Caco-2 (cell line): ENCODE measurements around the gene RAB3A. TPM values are rescaled to one million over a fixed set of nuclear protein-coding genes. Genes with fewer than 3 reads are reported as not detected.
A peak's percentile ranks its signal among the peaks of the same experiment; 100 is the strongest.

Experiments
- BruUV-seq: library from RNA; stranded (reverse); fragments of 400-500 nt; replicated peaks from 2 replicates; lab custom pipeline; 2021; lab: Mats Ljungman, UMichigan
- CTCF ChIA-PET: fragments of 300-600 bp; sonication (Branson Sonifier 250); formaldehyde crosslinking; loops from one replicate; lab custom pipeline; 2022; ENCODE audit warnings: antibody characterized with exemption; lab: Charles Lee
- POLR2A ChIA-PET: fragments of 300-600 bp; sonication (Branson Sonifier 250); formaldehyde crosslinking; loops from one replicate; lab custom pipeline; 2022; ENCODE audit warnings: antibody characterized with exemption; lab: Charles Lee
- DNase-seq, 2 experiments: peaks; one replicate each; pipeline versions ENCODE4 v3.0.0 to v3.0.0-alpha.2; 2020 to 2022
- H3K27me3 ChIP-seq: replicated peaks from 2 replicates; pipeline ENCODE4 v1.6.0; 2011; ENCODE audit warnings: low read length; ENCODE audit not compliant: control insufficient read depth, insufficient read depth
- H3K36me3 ChIP-seq: 2 replicates; pipeline ENCODE4 v1.5.1; 2011; ENCODE audit warnings: low read length; ENCODE audit not compliant: control insufficient read depth, insufficient read depth
- H3K4me1 ChIP-seq: fragments of 250-450 bp; sonication (Bioruptor Pico); 2 replicates; pipeline ENCODE4 v1.5.1; 2020; ENCODE audit warnings: mild to moderate bottlenecking
- H3K4me3 ChIP-seq: 2 replicates; pipeline ENCODE4 v1.5.1; 2011; ENCODE audit warnings: low read depth, mild to moderate bottlenecking, control low read depth, low read length
- H3K9me3 ChIP-seq: fragments of 250-450 bp; sonication (Bioruptor Pico); 2 replicates; pipeline ENCODE4 v1.5.1; 2020; ENCODE audit warnings: mild to moderate bottlenecking, moderate library complexity
- H3K27ac Mint-ChIP-seq: one replicate; pipeline ENCODE4 v1.8.0; 2022; ENCODE audit warnings: mixed read lengths; ENCODE audit not compliant: unreplicated experiment
- H3K27me3 Mint-ChIP-seq: one replicate; pipeline ENCODE4 v1.8.0; 2022; ENCODE audit warnings: mixed read lengths; ENCODE audit not compliant: insufficient read depth, unreplicated experiment
- H3K36me3 Mint-ChIP-seq: one replicate; pipeline ENCODE4 v1.8.0; 2022; ENCODE audit warnings: mild to moderate bottlenecking, mixed read lengths; ENCODE audit not compliant: insufficient read depth, unreplicated experiment
- H3K4me1 Mint-ChIP-seq: one replicate; pipeline ENCODE4 v1.8.0; 2022; ENCODE audit warnings: low read depth, mixed read lengths; ENCODE audit not compliant: unreplicated experiment
- H3K4me3 Mint-ChIP-seq: one replicate; pipeline ENCODE4 v1.8.0; 2022; ENCODE audit warnings: mild to moderate bottlenecking, moderate library complexity, mixed read lengths; ENCODE audit not compliant: unreplicated experiment
- H3K9me3 Mint-ChIP-seq: one replicate; pipeline ENCODE4 v1.8.0; 2022; ENCODE audit warnings: mixed read lengths; ENCODE audit not compliant: unreplicated experiment
- CTCF ChIP-seq, 2 experiments: fragments of 200-600 bp in 1 of 2; IDR thresholded peaks; 1 replicate in 1 of 2; 2 replicates in 1 of 2; pipeline versions ENCODE4 v1.5.1 to v1.8.0; 2011 to 2022; ENCODE audit warnings: antibody characterized with exemption in 1 of 2, control low read depth in 1 of 2, inconsistent platforms in 1 of 2, low read depth in 1 of 2, low read length in 1 of 2, mild to moderate bottlenecking in 1 of 2, moderate library complexity in 1 of 2; ENCODE audit not compliant: insufficient read depth in 1 of 2, severe bottlenecking in 1 of 2, unreplicated experiment in 1 of 2
- intact Hi-C: fragments of 100-400 bp; cut with micrococcal nuclease; formaldehyde crosslinking; loops from one replicate; pipeline ENCODE4 v1.10.0; 2022; ENCODE audit not compliant: unreplicated experiment
- total RNA-seq: library from RNA; stranded (reverse); gene quantifications from 2 replicates; pipeline ENCODE4 v1.2.3, GENCODE V29; 2022

RAB3A gene
- total RNA-seq, 1 experiment from 2014 or later, result 2.3 TPM

- ChIA-PET CTCF (no interaction called here), POLR2A (no interaction called here)
- H3K4me1 ChIP-seq, result peaks cover 11% of the 10 kb centered on the region
- BruUV-seq, result no TSS peak
- intact Hi-C loops, result no loop called here
- no peak for DNase-seq
- H3K36me3 Mint-ChIP-seq, result peaks cover 45% of the 10 kb centered on the region
- no peak for TF ChIP-seq CTCF (IDR thresholded peaks at IDR 0.05; ENCODE audit: insufficient read depth in 1 of 2, low read depth in 1 of 2, low read length in 1 of 2, severe bottlenecking in 1 of 2, unreplicated experiment in 1 of 2)
- no peaks in the 10 kb centered on the region; the same call in 1 of the 2 replicates for H3K36me3 ChIP-seq
- H3K4me1 Mint-ChIP-seq, result peaks cover 10% of the 10 kb centered on the region
- no peak overlapping the region for H3K4me3 ChIP-seq
- H3K27me3 ChIP-seq, result no peaks in the 10 kb centered on the region
- no peak overlapping the region for H3K4me3 Mint-ChIP-seq
- H3K27me3 Mint-ChIP-seq, result no peaks in the 10 kb centered on the region
- H3K9me3 Mint-ChIP-seq, result no peaks in the 10 kb centered on the region
- no peaks in the 10 kb centered on the region for H3K9me3 ChIP-seq
- no peak overlapping the region for H3K27ac Mint-ChIP-seq
Measured at GRCh38 chr19:18156268-18156667, 47.6 kb downstream of the RAB3A start.

GRCh38 chr19:18155095-18156087 lies 48.5 kb downstream of the RAB3A start:
- Mint-ChIP-seq H3K4me3 (no peak overlapping the region), H3K36me3 (peaks cover 43% of the 10 kb centered on the region), H3K27ac (no peak overlapping the region), H3K9me3 (no peaks in the 10 kb centered on the region), H3K4me1 (peaks cover 10% of the 10 kb centered on the region), H3K27me3 (no peaks in the 10 kb centered on the region)
- Histone ChIP-seq H3K27me3 (no peaks in the 10 kb centered on the region), H3K4me1 (peaks cover 11% of the 10 kb centered on the region), H3K4me3 (no peak overlapping the region), H3K9me3 (no peaks in the 10 kb centered on the region), H3K36me3 (no peaks in the 10 kb centered on the region; the same call in 1 of the 2 replicates)
- ChIA-PET CTCF (interaction anchor here (0.7 kb wide), 1 partner anchor 85 kb away, joined by 3 read pairs; no protein-coding TSS in a partner anchor), POLR2A (no interaction called here)
- no peak for DNase-seq
- intact Hi-C loops, result no loop called here
- no TSS peak for BruUV-seq
- no peak for TF ChIP-seq CTCF (IDR thresholded peaks at IDR 0.05; ENCODE audit: insufficient read depth in 1 of 2, low read depth in 1 of 2, low read length in 1 of 2, severe bottlenecking in 1 of 2, unreplicated experiment in 1 of 2)

- Histone ChIP-seq H3K36me3 (no peaks in the 10 kb centered on the region; the same call in 1 of the 2 replicates), H3K4me1 (peaks cover 11% of the 10 kb centered on the region), H3K9me3 (no peaks in the 10 kb centered on the region), H3K27me3 (no peaks in the 10 kb centered on the region), H3K4me3 (peak overlapping the region; percentile 94)
- Mint-ChIP-seq H3K27ac (peak overlapping the region; percentile 91), H3K4me3 (peak overlapping the region; percentile 94), H3K4me1 (peaks cover 10% of the 10 kb centered on the region), H3K9me3 (no peaks in the 10 kb centered on the region), H3K36me3 (peaks cover 34% of the 10 kb centered on the region), H3K27me3 (no peaks in the 10 kb centered on the region)
- ChIA-PET CTCF (interaction anchor here (0.5 to 1.1 kb wide), 3 partner anchors 14 to 206 kb away, joined by 3 to 13 read pairs (median 4); no protein-coding TSS in a partner anchor), POLR2A (interaction anchor here (0.7 kb wide), 1 partner anchor 71 kb away, joined by 4 read pairs; no protein-coding TSS in a partner anchor)
- DNase-seq, result peak in 1 of 2 experiments; percentile 24
- TF ChIP-seq CTCF (IDR thresholded peaks at IDR 0.05; ENCODE audit: insufficient read depth in 1 of 2, low read depth in 1 of 2, low read length in 1 of 2, severe bottlenecking in 1 of 2, unreplicated experiment in 1 of 2), result no peak
- TSS peak; percentile 34 for BruUV-seq
- intact Hi-C loops, result loop anchor here (2.0 kb wide), 1 partner anchor 17 kb away; no protein-coding TSS in a partner anchor
Measured at GRCh38 chr19:18153556-18154134, 50.2 kb downstream of the RAB3A start.
